H1 (cell line): ENCODE data around the gene EPM2A. TPM values are rescaled to one million over a fixed set of nuclear protein-coding genes. Genes with fewer than 3 reads are reported as not detected.

Experiments
- CTCF ChIA-PET: fragments of 300-600 bp; sonication (Branson Sonifier 250); formaldehyde crosslinking; loops from one replicate; lab custom pipeline; 2021; ENCODE audit not compliant: partially characterized antibody; lab: Charles Lee
- POLR2A ChIA-PET: fragments of 300-600 bp; sonication (Branson Sonifier 250); formaldehyde crosslinking; loops from one replicate; lab custom pipeline; 2021; ENCODE audit warnings: inconsistent platforms; ENCODE audit not compliant: partially characterized antibody; lab: Charles Lee
- DNase-seq, 2 experiments: peaks; one replicate each; pipeline versions ENCODE4 v3.0.0 to v3.0.0-alpha.2; 2010 to 2022; ENCODE audit warnings: low spot score in 2 of 2, low read depth in 1 of 2, mixed read lengths in 1 of 2
- FAIRE-seq: peaks from 2 replicates; lab custom pipeline; 2011; peaks lifted over from hg19 to GRCh38; lab: Jason Lieb, UNC
- H2AFZ ChIP-seq: 2 replicates; pipeline ENCODE4 v1.8.1; 2012; ENCODE audit warnings: low read length, inconsistent platforms
- H2AK5ac ChIP-seq: 2 replicates; pipeline ENCODE4 v1.6.1; 2013; ENCODE audit warnings: low read depth, low read length
- H2BK120ac ChIP-seq: replicated peaks from 2 replicates; pipeline ENCODE3; 2013; ENCODE audit warnings: low read depth, low read length, inconsistent platforms
- H2BK12ac ChIP-seq: 2 replicates; pipeline ENCODE4 v1.6.1; 2013; ENCODE audit warnings: low read depth, low read length
- H2BK15ac ChIP-seq: 2 replicates; pipeline ENCODE4 v1.6.1; 2013; ENCODE audit warnings: low read length
- H2BK20ac ChIP-seq: 2 replicates; pipeline ENCODE4 v1.6.1; 2013; ENCODE audit warnings: low read length
- H2BK5ac ChIP-seq: 2 replicates; pipeline ENCODE4 v1.6.1; 2013; ENCODE audit warnings: low read depth, low read length
- H3K14ac ChIP-seq: 2 replicates; pipeline ENCODE4 v1.6.1; 2013; ENCODE audit warnings: inconsistent platforms; ENCODE audit not compliant: insufficient read length
- H3K18ac ChIP-seq: 2 replicates; pipeline ENCODE4 v1.6.1; 2013; ENCODE audit warnings: low read length; ENCODE audit errors: extremely low read depth
- H3K23ac ChIP-seq: 2 replicates; pipeline ENCODE4 v1.6.1; 2013; ENCODE audit warnings: inconsistent platforms; ENCODE audit not compliant: insufficient read length
- H3K23me2 ChIP-seq: 2 replicates; pipeline ENCODE4 v1.6.1; 2013; ENCODE audit warnings: low read depth, low read length
- H3K27ac ChIP-seq: 2 replicates; pipeline ENCODE4 v1.6.1; 2011; ENCODE audit warnings: low read depth, low read length, inconsistent platforms
- H3K27me3 ChIP-seq, 4 experiments: replicated peaks in 1 of 4; 1 replicate in 1 of 4; 2 replicates in 3 of 4; pipeline versions ENCODE4 v1.6.1 to v1.8.1; 2011 to 2013; ENCODE audit warnings: low read length in 3 of 4, mild to moderate bottlenecking in 3 of 4, inconsistent platforms in 2 of 4, mixed read lengths in 2 of 4, moderate library complexity in 1 of 4; ENCODE audit not compliant: control insufficient read depth in 3 of 4, insufficient read depth in 3 of 4; ENCODE audit errors: extremely low read depth in 1 of 4
- H3K36me3 ChIP-seq, 4 experiments: 2 replicates each; pipeline versions ENCODE4 v1.6.1 to v1.8.1; 2011 to 2013; ENCODE audit warnings: mild to moderate bottlenecking in 4 of 4, low read length in 3 of 4, moderate library complexity in 2 of 4, control low read depth in 1 of 4, inconsistent platforms in 1 of 4; ENCODE audit not compliant: insufficient read depth in 4 of 4, control insufficient read depth in 2 of 4
- H3K4ac ChIP-seq: replicated peaks from 2 replicates; pipeline ENCODE3; 2013; ENCODE audit warnings: low read length, low read depth, mixed read lengths, inconsistent platforms; ENCODE audit not compliant: insufficient read length
- H3K4me1 ChIP-seq, 4 experiments: replicated peaks in 1 of 4; 1 replicate in 1 of 4; 2 replicates in 3 of 4; pipeline versions ENCODE4 v1.6.1 to v1.8.1; 2011 to 2013; ENCODE audit warnings: low read length in 3 of 4, inconsistent platforms in 2 of 4, mixed read lengths in 1 of 4; ENCODE audit not compliant: insufficient read depth in 4 of 4, control insufficient read depth in 3 of 4
- H3K4me2 ChIP-seq, 2 experiments: 2 replicates each; pipeline versions ENCODE4 v1.6.1 to v1.8.1; 2011 to 2013; ENCODE audit warnings: low read depth in 2 of 2, low read length in 2 of 2, control low read depth in 1 of 2, inconsistent platforms in 1 of 2, mild to moderate bottlenecking in 1 of 2; ENCODE audit not compliant: insufficient read depth in 1 of 2
- H3K4me3 ChIP-seq, 4 experiments: fragments of 200-600, 300-600 bp in 1 of 4; sonication (generic), shearing (Covaris generic), sonication (Bioruptor Twin) in 1 of 4; 2 replicates each; pipeline versions ENCODE4 v1.5.1 to v1.8.1; 2011 to 2016; ENCODE audit warnings: low read length in 4 of 4, low read depth in 3 of 4, control low read depth in 2 of 4, inconsistent platforms in 2 of 4, mild to moderate bottlenecking in 2 of 4, mixed read lengths in 1 of 4, moderate library complexity in 1 of 4; ENCODE audit not compliant: insufficient read depth in 2 of 4; ENCODE audit errors: extremely low read depth in 1 of 4
- H3K56ac ChIP-seq: replicated peaks from 2 replicates; pipeline ENCODE3; 2013; ENCODE audit warnings: low read depth, mild to moderate bottlenecking, mixed read lengths, low read length, inconsistent platforms; ENCODE audit not compliant: insufficient read length
- H3K79me1 ChIP-seq: 2 replicates; pipeline ENCODE4 v1.6.1; 2013; ENCODE audit warnings: low read depth, low read length, control low read depth
- H3K79me2 ChIP-seq, 2 experiments: 2 replicates each; pipeline versions ENCODE4 v1.6.1 to v1.8.1; 2012 to 2013; ENCODE audit warnings: low read length in 2 of 2, mild to moderate bottlenecking in 2 of 2, inconsistent platforms in 1 of 2; ENCODE audit not compliant: insufficient read depth in 2 of 2, control insufficient read depth in 1 of 2
- H3K9ac ChIP-seq, 4 experiments: replicated peaks in 1 of 4; 1 replicate in 1 of 4; 2 replicates in 3 of 4; pipeline versions ENCODE4 v1.6.1 to v1.8.1; 2011 to 2013; ENCODE audit warnings: low read depth in 3 of 4, low read length in 3 of 4, control low read depth in 2 of 4, mild to moderate bottlenecking in 2 of 4, moderate library complexity in 2 of 4, inconsistent platforms in 1 of 4; ENCODE audit errors: extremely low read depth in 1 of 4
- H3K9me3 ChIP-seq, 2 experiments: 2 replicates each; pipeline versions ENCODE4 v1.6.1 to v1.8.1; 2012 to 2013; ENCODE audit warnings: mild to moderate bottlenecking in 2 of 2, moderate library complexity in 2 of 2, control low read depth in 1 of 2, inconsistent platforms in 1 of 2, low read depth in 1 of 2, low read length in 1 of 2, mixed read lengths in 1 of 2; ENCODE audit not compliant: insufficient read depth in 2 of 2
- H4K20me1 ChIP-seq, 2 experiments: replicated peaks in 1 of 2; 2 replicates each; pipeline versions ENCODE3 to v1.8.1; 2011 to 2013; ENCODE audit warnings: inconsistent platforms in 2 of 2, low read length in 2 of 2, mild to moderate bottlenecking in 1 of 2; ENCODE audit not compliant: insufficient read depth in 2 of 2, control insufficient read depth in 1 of 2
- H4K5ac ChIP-seq: 2 replicates; pipeline ENCODE4 v1.6.1; 2013; ENCODE audit warnings: low read length, low read depth, mixed read lengths, inconsistent platforms; ENCODE audit not compliant: insufficient read length
- H4K8ac ChIP-seq: 2 replicates; pipeline ENCODE4 v1.8.0; 2013; ENCODE audit warnings: mild to moderate bottlenecking, moderate library complexity, low read length, inconsistent platforms; ENCODE audit not compliant: insufficient read depth; ENCODE audit errors: extremely low read depth
- H4K91ac ChIP-seq: replicated peaks from 2 replicates; pipeline ENCODE3; 2013; ENCODE audit warnings: low read length, mixed read lengths, inconsistent platforms; ENCODE audit not compliant: insufficient read length
- SP2 ChIP-seq: IDR thresholded peaks from 2 replicates; pipeline ENCODE4 v1.6.1; 2012; ENCODE audit warnings: mild to moderate bottlenecking, low read length, inconsistent platforms
- TEAD4 ChIP-seq: IDR thresholded peaks from 2 replicates; pipeline ENCODE4 v1.6.1; 2012; ENCODE audit warnings: low read depth, low read length, inconsistent platforms, mixed read lengths
- WGBS, 2 experiments: shearing (Covaris generic) in 1 of 2; methylation state at CpG; one replicate each; pipeline versions ENCODE4 v1.1.6 to v1.1.7; 2013 to 2015; ENCODE audit warnings: low lambda C conversion rate in 2 of 2, mixed read lengths in 2 of 2, inconsistent platforms in 1 of 2, low coverage in 1 of 2, missing lambda C conversion rate in 1 of 2; ENCODE audit not compliant: insufficient replicate concordance in 2 of 2, insufficient coverage in 1 of 2, insufficient read length in 1 of 2; ENCODE audit errors: extremely low coverage in 1 of 2, missing lambda C conversion rate in 1 of 2; 5-methylcytosine and 5-hydroxymethylcytosine counted together
- polyA plus RNA-seq, 7 experiments: library from polyadenylated mRNA; depleted of rRNA in 3 of 7; stranded (reverse) in 5 of 7; unstranded in 2 of 7; fragments of >200 nt in 5 of 7; fragments of 200-250 nt in 2 of 7; gene quantifications; 1 replicate in 5 of 7; 2 replicates in 1 of 7; 4 replicates in 1 of 7; pipeline versions ENCODE4 v1.2.1 to v1.2.3, GENCODE V29; 2011 to 2013; ENCODE audit warnings: missing spikeins in 2 of 7, mixed read lengths in 2 of 7
- total RNA-seq: library from RNA; stranded (reverse); fragmentation: NEBNext Ultra II Directional; extraction: Animal tissue kit (Norgen Biotek cat#: 25700); gene quantifications from 2 replicates; pipeline ENCODE4 v1.2.1, GENCODE V29; 2021

EPM2A gene
- total and polyA plus RNA-seq, 2 of the 8 experiments (the other 6 are each of a cell fraction or from before 2014, with no cell fraction given), result 2.3 to 6.2 TPM

DNA sequence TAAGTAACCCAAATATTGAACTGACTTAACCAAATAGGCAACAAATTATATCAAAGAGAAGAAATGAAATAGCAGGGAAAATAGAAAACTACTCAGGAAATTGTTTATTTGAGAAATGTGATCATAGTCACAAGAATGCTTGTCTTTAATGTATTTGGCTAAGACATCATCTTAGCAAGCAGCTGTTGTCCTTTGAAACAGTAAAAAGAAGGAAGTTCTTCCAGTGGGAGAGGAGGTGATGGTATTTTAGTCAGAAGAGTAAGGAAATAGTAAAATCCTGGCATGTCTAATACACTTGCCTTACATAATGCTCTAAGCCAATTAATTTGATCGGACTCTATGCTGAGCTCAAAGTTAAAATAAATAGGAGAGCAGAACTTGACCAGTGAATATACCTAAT lies 126.5 kb downstream of the EPM2A start:
- Histone ChIP-seq H2BK15ac (no peak overlapping the region), H3K56ac (no peak overlapping the region), H3K9ac (no peak overlapping the region), H4K5ac (no peak overlapping the region), H3K14ac (no peak overlapping the region), H3K4me2 (no peak overlapping the region), H3K4ac (no peak overlapping the region), H3K9me3 (no peaks in the 10 kb centered on the region), H3K27me3 (no peaks in the 10 kb centered on the region), H3K18ac (no peak overlapping the region), H4K20me1 (peaks cover 0 to 2% of the 10 kb centered on the region in 2 experiments), H2BK12ac (no peak overlapping the region), H4K91ac (no peak overlapping the region), H3K23ac (no peak overlapping the region), H2BK20ac (no peak overlapping the region), H3K4me1 (no peaks in the 10 kb centered on the region), H3K23me2 (no peaks in the 10 kb centered on the region), H2BK120ac (no peak overlapping the region), H4K8ac (no peak overlapping the region), H3K4me3 (no peak overlapping the region), H3K27ac (no peak overlapping the region), H2AFZ (no peak overlapping the region), H2AK5ac (no peak overlapping the region), H3K79me1 (no peaks in the 10 kb centered on the region), H3K36me3 (no peaks in the 10 kb centered on the region), H3K79me2 (no peaks in the 10 kb centered on the region), H2BK5ac (no peak overlapping the region)
- whole genome bisulfite sequencing, 2 experiments, result 96% methylated on average over 1 of the region's 1 CpG; no CpG with 5 or more reads in 1 of the 2 experiments
- DNase-seq, result no peak
- TF ChIP-seq SP2 (no peak), TEAD4 (no peak)
- FAIRE-seq, result no peak
- ChIA-PET POLR2A (no interaction called here), CTCF (interaction anchor here (0.6 to 2.9 kb wide), 4 partner anchors 18 to 1259 kb away, joined by 3 to 12 read pairs (median 5); no protein-coding TSS in a partner anchor)
